ENCODE measurements around the gene DDIT4L. TPM values are rescaled to one million over a fixed set of nuclear protein-coding genes. Genes with fewer than 3 reads are reported as not detected.
"Not testable (repeated sequence)": the region's sequence is repeated elsewhere in the genome, so short reads cannot be mapped to it uniquely, and the experiment has no call there.

Gene DDIT4L
- total RNA-seq, 3 donors from 2014 or later = 1.6 to 3.8 (median 1.8) TPM

DNA sequence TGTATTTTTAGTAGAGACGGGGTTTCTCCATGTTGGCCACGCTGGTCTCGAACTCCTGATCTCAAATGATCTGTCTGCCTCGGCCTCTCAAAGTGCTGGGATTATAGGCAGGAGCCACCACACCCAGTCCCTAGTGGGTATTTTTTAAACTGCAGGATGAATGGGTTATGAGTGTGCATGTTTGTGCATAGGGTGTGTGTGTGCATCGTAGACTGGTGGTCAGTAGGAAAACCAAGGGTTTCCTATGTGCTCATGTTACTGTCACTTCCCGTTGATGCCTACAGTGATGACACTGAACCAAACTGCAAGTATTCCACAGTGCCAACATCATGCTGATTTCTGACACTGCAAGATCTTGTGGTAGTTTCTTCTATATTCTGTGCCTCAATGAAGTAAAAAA is 41.1 kb downstream of the DDIT4L start:
- Histone ChIP-seq H3K36me3 (no peaks in the 10 kb centered on the region), H3K9me3 (no peaks in the 10 kb centered on the region), H3K4me3 (no peak overlapping the region), H3K27ac (no peak overlapping the region), H3K4me1 (peaks cover 0 to 7% of the 10 kb centered on the region in 2 donors), H3K27me3 (no peaks in the 10 kb centered on the region)
- no peak for DNase-seq (ENCODE audit: low spot score in 2 of 2)
- intact Hi-C loops (cut with DNase I; ENCODE audit: low total_unique reads) = no loop called here
- no peak for TF ChIP-seq CTCF (IDR thresholded peaks at IDR 0.05)
- TF ChIP-seq POLR2AphosphoS5 (IDR thresholded peaks at IDR 0.05) = no peak
- no peak for TF ChIP-seq POLR2A (IDR thresholded peaks at IDR 0.05)

DNA sequence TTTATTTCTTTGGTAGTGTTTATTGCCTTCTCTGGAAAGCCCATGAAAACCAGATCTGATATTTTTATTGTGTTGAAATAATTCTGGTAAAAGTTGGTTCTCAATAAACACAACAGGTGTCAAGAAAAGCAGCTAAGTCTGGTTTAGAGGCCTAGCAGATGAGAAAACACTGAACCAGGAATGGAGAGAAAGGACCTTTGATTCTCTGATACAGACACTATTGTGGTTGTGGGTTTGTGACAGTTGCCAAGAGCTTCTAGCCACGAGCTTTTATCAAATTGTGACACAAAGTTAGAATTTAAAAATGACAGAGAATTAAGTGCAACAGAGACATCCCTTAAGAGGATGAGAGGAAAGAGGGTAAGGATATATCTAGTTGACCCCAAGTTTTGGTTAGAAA is 42.6 kb downstream of the DDIT4L start:
- TF ChIP-seq POLR2A (IDR thresholded peaks at IDR 0.05) (no peak), CTCF (IDR thresholded peaks at IDR 0.05) (no peak)
- no peak for DNase-seq (ENCODE audit: low spot score in 2 of 2)
- Histone ChIP-seq H3K27me3 (no peaks in the 10 kb centered on the region), H3K36me3 (no peaks in the 10 kb centered on the region), H3K4me1 (peaks cover 0 to 7% of the 10 kb centered on the region in 2 donors), H3K4me3 (no peak overlapping the region), H3K27ac (no peak overlapping the region), H3K9me3 (no peaks in the 10 kb centered on the region)
- intact Hi-C loops (cut with DNase I; ENCODE audit: low total_unique reads) = no loop called here

GRCh38 chr4:100147198-100147597 is 43.1 kb downstream of the DDIT4L start:
- intact Hi-C loops (cut with DNase I; ENCODE audit: low total_unique reads) = no loop called here
- no peaks in the 10 kb centered on the region for H3K36me3 ChIP-seq
- H3K4me1 ChIP-seq = peaks cover 0 to 7% of the 10 kb centered on the region in 2 donors
- no peak for DNase-seq (ENCODE audit: low spot score in 2 of 2)
- H3K9me3 ChIP-seq = no peaks in the 10 kb centered on the region
- no peak overlapping the region for H3K4me3 ChIP-seq
- H3K27ac ChIP-seq = no peak overlapping the region
- H3K27me3 ChIP-seq = no peaks in the 10 kb centered on the region
- TF ChIP-seq CTCF (IDR thresholded peaks at IDR 0.05) (no peak), POLR2AphosphoS5 (IDR thresholded peaks at IDR 0.05) (no peak), POLR2A (IDR thresholded peaks at IDR 0.05) (no peak)

DNA sequence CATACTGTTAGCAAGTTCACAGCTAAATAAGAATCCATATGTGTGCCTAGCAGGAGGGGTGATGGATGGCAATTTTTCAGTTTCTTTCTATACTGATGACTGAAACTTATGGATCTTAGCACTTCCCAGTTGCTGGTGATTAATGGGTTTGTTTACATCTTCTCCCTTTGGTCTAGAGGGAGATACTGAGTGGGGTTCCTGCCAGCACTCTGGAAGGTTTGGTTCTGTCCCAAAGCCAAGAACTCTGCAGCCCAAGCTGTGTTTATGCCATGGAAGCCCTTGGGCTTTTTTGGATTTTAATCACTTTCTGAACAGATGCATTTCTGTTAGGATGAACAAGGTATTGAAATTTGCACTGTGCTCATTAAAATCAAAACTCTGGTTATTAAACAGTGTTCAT is 43.5 kb downstream of the DDIT4L start:
- intact Hi-C loops (cut with DNase I; ENCODE audit: low total_unique reads) = no loop called here
- Histone ChIP-seq H3K4me3 (no peak overlapping the region), H3K9me3 (no peaks in the 10 kb centered on the region), H3K36me3 (no peaks in the 10 kb centered on the region), H3K4me1 (peaks cover 0 to 7% of the 10 kb centered on the region in 2 donors), H3K27me3 (no peaks in the 10 kb centered on the region), H3K27ac (no peak overlapping the region)
- TF ChIP-seq POLR2AphosphoS5 (IDR thresholded peaks at IDR 0.05) (no peak), POLR2A (IDR thresholded peaks at IDR 0.05) (no peak), CTCF (IDR thresholded peaks at IDR 0.05) (no peak)
- no peak for DNase-seq (ENCODE audit: low spot score in 2 of 2)

DNA sequence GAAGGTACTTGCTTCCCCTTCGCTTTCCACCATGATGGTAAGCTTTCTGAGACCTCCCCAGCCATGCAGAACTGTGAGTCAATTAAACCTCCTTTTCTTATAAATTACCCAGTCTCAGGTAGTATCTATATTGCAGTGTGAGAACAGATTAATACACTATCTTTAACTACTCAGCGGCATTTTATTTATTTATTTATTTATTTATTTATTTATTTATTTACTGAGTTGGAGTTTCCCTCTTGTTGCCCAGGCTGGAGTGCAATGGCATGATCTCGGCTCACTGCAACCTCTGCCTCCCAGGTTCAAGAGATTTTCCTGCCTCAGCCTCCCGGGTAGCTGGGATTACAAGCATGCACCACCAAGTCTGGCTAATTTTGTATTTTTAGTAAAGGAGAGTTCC is 52.9 kb downstream of the DDIT4L start:
- H3K36me3 ChIP-seq; H3K4me1 ChIP-seq; H3K27ac ChIP-seq; H3K4me3 ChIP-seq; DNase-seq (ENCODE audit: low spot score in 2 of 2); intact Hi-C loops (cut with DNase I; ENCODE audit: low total_unique reads); H3K9me3 ChIP-seq; H3K27me3 ChIP-seq: not testable (repeated sequence)

Other genes starting within 250 kb of the DDIT4L start
- 10 to 100 TPM; 33.4 to 46.4 (median 37.4) TPM for gene DNAJB14, start 243.8 kb downstream of the DDIT4L start, total RNA-seq
- 100 to 1,000 TPM; 114 to 166 (median 125) TPM for gene H2AZ1, start 240.2 kb downstream of the DDIT4L start, total RNA-seq